Measurements from ENCODE around the gene EDEM3. TPM values are rescaled to one million over a fixed set of nuclear protein-coding genes. Genes with fewer than 3 reads are reported as not detected.

The EDEM3 gene
- polyA plus RNA-seq, 3 donors, result 15.5 to 21.9 (median 18.0) TPM

DNA sequence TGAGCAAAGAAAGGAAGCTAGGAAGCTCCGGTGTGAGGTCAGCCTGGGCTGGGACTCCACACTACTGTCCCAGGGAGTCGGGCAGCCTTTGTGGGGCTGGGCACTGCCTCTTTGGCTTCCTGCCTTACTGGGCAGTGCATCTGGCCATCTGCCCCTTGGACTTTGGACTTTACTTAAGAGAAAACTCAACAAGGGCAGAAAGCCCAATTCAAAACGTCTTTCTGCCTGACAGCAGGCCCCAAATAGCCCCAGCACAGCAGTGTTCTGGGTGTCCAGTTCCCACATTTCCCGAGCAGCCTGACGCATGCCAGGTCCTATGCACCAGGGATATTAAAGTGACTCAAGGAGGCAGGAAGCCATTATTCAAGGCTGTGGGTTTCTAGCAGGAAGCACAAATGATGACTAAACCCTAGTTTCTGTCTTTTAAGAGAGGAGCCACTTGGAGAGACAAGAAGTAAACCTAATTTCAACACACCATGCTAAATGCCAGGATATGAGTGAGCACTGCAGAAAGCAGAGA lies 37.9 kb upstream of the EDEM3 start:
- 0% methylated on average over 5 of the region's 5 CpGs for WGBS (ENCODE audit: insufficient coverage)
- Mint-ChIP-seq H3K4me1 (peaks cover 50% of the 10 kb centered on the region), H3K27me3 (ENCODE audit: low read depth in 3 of 3) (peaks cover 0 to 2% (median 0%) of the 10 kb centered on the region in 3 donors), H3K9me3 (peaks cover 0 to 2% (median 0%) of the 10 kb centered on the region in 7 donors), H3K4me3 (peak overlapping the region; percentile 37 to 79), H3K27ac (peak overlapping the region; percentile 79 to 95 (median 89)), H3K36me3 (peaks cover 35 to 38% of the 10 kb centered on the region in 2 donors)
- Histone ChIP-seq H3K9me3 (replicated peaks in 1 of 2; ENCODE audit: control insufficient read depth in 1 of 2, insufficient read depth in 1 of 2, low read length in 2 of 2) (no peaks in the 10 kb centered on the region), H3K4me1 (ENCODE audit: control insufficient read depth in 1 of 2, insufficient read depth in 2 of 2, low read length in 2 of 2) (peaks cover 36 to 55% of the 10 kb centered on the region in 2 donors), H3K27me3 (ENCODE audit: control insufficient read depth in 2 of 2, insufficient read depth in 2 of 2, low read length in 2 of 2) (no peaks in the 10 kb centered on the region), H3K36me3 (replicated peaks in 1 of 2; ENCODE audit: control insufficient read depth in 1 of 2, insufficient read depth in 2 of 2, low read length in 2 of 2) (peaks cover 18 to 28% of the 10 kb centered on the region in 2 donors), H3K4me3 (replicated peaks in 1 of 3; ENCODE audit: low read depth in 2 of 3, low read length in 3 of 3) (peak overlapping the region in 1 of 3 experiments; percentile 53), H4K20me1 (ENCODE audit: insufficient read depth, low read length) (no peaks in the 10 kb centered on the region), H3K27ac (ENCODE audit: low read depth in 1 of 2, low read length in 2 of 2) (peak overlapping the region; percentile 77), H3K4me2 (replicated peaks; ENCODE audit: extremely low read depth, low read length, poor library complexity, severe bottlenecking) (peak overlapping the region; percentile 65), H3K9ac (ENCODE audit: insufficient read depth, low read length, poor library complexity, severe bottlenecking) (peak overlapping the region; percentile 41), H2AFZ (ENCODE audit: insufficient read depth, low read depth, low read length, poor library complexity, severe bottlenecking) (peak overlapping the region; percentile 7), H3K79me2 (ENCODE audit: insufficient read depth, low read length) (no peaks in the 10 kb centered on the region)
- DNase-seq, result peak; percentile 87 to 97 (median 96)
- TF ChIP-seq, protein P1, sequence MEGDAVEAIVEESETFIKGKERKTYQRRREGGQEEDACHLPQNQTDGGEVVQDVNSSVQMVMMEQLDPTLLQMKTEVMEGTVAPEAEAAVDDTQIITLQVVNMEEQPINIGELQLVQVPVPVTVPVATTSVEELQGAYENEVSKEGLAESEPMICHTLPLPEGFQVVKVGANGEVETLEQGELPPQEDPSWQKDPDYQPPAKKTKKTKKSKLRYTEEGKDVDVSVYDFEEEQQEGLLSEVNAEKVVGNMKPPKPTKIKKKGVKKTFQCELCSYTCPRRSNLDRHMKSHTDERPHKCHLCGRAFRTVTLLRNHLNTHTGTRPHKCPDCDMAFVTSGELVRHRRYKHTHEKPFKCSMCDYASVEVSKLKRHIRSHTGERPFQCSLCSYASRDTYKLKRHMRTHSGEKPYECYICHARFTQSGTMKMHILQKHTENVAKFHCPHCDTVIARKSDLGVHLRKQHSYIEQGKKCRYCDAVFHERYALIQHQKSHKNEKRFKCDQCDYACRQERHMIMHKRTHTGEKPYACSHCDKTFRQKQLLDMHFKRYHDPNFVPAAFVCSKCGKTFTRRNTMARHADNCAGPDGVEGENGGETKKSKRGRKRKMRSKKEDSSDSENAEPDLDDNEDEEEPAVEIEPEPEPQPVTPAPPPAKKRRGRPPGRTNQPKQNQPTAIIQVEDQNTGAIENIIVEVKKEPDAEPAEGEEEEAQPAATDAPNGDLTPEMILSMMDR (IDR thresholded peaks at IDR 0.05), result no peak
- intact Hi-C loops (cut with micrococcal nuclease), result loop anchor here in 1 of 2 donors (2.0 kb wide), 1 partner anchor 38 kb away; the partner anchor contains the start of gene EDEM3

DNA sequence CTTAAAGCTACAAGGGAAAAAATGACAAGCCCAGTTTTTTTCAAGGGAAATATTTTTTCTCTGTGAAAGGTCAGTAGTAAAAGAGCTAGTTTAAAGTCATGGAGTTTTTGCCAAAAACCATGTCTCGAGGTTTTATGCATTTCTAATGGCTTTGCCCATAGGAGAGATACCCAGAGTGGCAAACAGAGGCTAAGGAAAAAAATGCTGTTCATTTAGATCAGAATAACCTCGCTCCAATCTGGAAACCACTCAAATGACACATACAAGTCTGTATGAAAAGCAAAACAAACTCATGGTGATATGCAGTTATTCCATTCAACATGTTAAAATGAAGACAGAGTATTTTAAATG lies 36.9 kb upstream of the EDEM3 start:
- Histone ChIP-seq H3K9ac (ENCODE audit: insufficient read depth, low read length, poor library complexity, severe bottlenecking) (no peak overlapping the region), H3K79me2 (ENCODE audit: insufficient read depth, low read length) (no peaks in the 10 kb centered on the region), H3K4me3 (replicated peaks in 1 of 3; ENCODE audit: low read depth in 2 of 3, low read length in 3 of 3) (no peak overlapping the region), H3K4me1 (ENCODE audit: control insufficient read depth in 1 of 2, insufficient read depth in 2 of 2, low read length in 2 of 2) (peaks cover 41 to 64% of the 10 kb centered on the region in 2 donors), H3K36me3 (replicated peaks in 1 of 2; ENCODE audit: control insufficient read depth in 1 of 2, insufficient read depth in 2 of 2, low read length in 2 of 2) (peaks cover 15 to 18% of the 10 kb centered on the region in 2 donors), H3K27ac (ENCODE audit: low read depth in 1 of 2, low read length in 2 of 2) (no peak overlapping the region), H2AFZ (ENCODE audit: insufficient read depth, low read depth, low read length, poor library complexity, severe bottlenecking) (no peak overlapping the region), H3K9me3 (replicated peaks in 1 of 2; ENCODE audit: control insufficient read depth in 1 of 2, insufficient read depth in 1 of 2, low read length in 2 of 2) (peaks cover 0 to 4% of the 10 kb centered on the region in 2 donors), H3K4me2 (replicated peaks; ENCODE audit: extremely low read depth, low read length, poor library complexity, severe bottlenecking) (no peak overlapping the region), H4K20me1 (ENCODE audit: insufficient read depth, low read length) (no peaks in the 10 kb centered on the region), H3K27me3 (ENCODE audit: control insufficient read depth in 2 of 2, insufficient read depth in 2 of 2, low read length in 2 of 2) (no peaks in the 10 kb centered on the region)
- H3K27me3 Mint-ChIP-seq (ENCODE audit: low read depth in 3 of 3), result peaks cover 0 to 4% (median 2%) of the 10 kb centered on the region in 3 donors
- no peak for DNase-seq
- H3K9me3 Mint-ChIP-seq, result peaks cover 0 to 4% (median 2%) of the 10 kb centered on the region in 7 donors
- TF ChIP-seq, protein P1 (IDR thresholded peaks at IDR 0.05), result no peak
- 100% methylated on average over 1 of the region's 2 CpGs for WGBS (ENCODE audit: insufficient coverage)
- H3K4me1 Mint-ChIP-seq, result peaks cover 56% of the 10 kb centered on the region
- H3K27ac Mint-ChIP-seq, result peak overlapping the region in 1 of 7 donors; percentile 79
- no peak overlapping the region for H3K4me3 Mint-ChIP-seq
- intact Hi-C loops (cut with micrococcal nuclease), result no loop called here
- peaks cover 25 to 31% of the 10 kb centered on the region in 2 donors for H3K36me3 Mint-ChIP-seq
